HT1080 (cell line): ENCODE results near the gene DOCK2. TPM values are rescaled to one million over a fixed set of nuclear protein-coding genes. Genes with fewer than 3 reads are reported as not detected.
"Not testable (repeated sequence)": the region's sequence is repeated elsewhere in the genome, so short reads cannot be mapped to it uniquely, and the experiment has no call there.

ENCODE experiments used
- DNase-seq: peaks from one replicate; pipeline ENCODE4 v3.0.0-alpha.2; 2015; ENCODE audit warnings: low read depth
- total RNA-seq: library from RNA; depleted of rRNA; stranded (reverse); fragments of >200 nt; shearing (Covaris generic); gene quantifications from 2 replicates; pipeline ENCODE4 v1.2.3, GENCODE V29; 2014

The DOCK2 gene
- total RNA-seq, 1 experiment from 2014 or later: 2.1 TPM

DNA sequence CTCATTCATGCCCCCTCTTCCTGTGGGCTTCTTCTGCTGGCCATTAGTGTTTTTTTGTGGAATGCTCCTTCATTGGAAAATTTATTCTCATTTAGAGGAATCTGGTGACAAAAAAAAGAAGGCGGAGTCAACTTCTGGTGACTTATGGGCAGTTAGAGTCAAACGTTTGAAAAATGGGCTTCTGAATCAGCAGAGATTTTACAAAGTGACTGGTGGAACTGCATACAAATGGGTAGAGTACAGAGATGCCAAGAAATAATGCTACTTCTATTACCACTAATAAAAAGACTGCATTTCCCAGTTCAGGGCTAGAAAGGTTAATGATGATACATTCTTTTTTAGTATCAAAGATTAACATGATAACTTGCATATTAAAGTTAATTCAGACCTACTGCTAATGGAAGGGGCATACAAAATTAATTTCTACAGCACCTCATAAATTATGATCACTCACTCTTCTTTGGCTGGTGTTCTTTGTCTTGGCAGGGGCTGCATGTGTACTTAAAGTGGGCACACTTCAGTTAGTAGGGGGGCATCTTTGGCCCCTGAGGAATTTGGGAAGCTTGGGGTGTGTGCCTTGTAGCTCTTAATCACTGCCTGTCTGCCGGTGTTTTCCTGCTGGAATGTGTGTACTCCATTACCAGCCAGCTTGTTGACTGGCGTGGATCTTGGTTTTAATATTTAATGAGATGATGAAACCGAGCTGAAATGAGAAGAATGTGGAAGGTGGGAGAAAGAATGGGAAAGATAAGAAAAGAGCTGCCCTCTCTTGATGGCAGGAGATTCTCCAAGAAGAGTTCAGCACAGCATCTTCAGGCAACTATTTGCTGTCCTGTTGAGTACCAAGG lies 148.9 kb downstream of the DOCK2 start:
- no peak for DNase-seq

DNA sequence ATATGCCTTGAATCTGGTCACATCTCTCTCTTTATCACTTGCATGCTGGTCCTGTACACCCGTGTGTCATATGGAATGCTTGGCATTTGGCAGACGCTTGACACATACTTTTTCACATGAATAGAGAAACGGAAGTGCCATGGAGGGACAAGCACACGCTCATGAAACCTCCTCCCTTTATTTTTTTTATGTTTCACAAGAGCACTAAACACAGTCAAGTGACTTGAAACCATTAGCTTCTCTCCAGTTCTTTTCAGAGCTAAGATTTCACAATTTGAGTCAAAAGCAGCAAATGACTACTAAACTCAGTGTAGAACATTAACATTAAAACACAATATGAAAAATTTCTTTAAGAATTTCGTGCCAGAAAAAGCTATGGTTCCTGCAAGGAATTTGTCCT lies 151.1 kb downstream of the DOCK2 start:
- DNase-seq: peak; percentile 82

DNA sequence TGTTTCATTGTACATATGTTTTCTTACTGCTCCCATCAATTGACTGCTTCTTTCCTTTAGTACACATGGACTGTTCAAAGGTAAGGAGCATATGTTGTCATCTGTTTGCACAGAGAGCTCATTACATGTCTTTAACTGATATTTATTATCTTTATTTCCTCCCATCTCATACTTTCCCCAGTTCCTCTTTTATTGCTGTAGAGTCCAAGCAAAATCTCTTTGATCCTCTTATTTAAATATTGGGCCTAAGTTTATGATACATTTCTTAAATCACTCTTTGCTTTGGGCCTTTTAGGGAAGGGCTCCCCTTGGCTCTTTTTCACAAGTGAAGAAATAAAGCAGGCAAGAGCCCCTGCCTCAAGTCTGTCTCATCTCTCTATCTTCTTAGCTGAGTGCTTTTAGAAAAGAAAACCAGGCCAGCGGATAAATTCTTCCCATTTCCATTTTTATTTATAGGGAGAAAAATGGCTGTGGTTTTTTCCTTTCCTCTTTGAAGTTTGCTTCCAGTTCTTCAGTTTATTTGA lies 152.4 kb downstream of the DOCK2 start:
- no peak for DNase-seq

DNA sequence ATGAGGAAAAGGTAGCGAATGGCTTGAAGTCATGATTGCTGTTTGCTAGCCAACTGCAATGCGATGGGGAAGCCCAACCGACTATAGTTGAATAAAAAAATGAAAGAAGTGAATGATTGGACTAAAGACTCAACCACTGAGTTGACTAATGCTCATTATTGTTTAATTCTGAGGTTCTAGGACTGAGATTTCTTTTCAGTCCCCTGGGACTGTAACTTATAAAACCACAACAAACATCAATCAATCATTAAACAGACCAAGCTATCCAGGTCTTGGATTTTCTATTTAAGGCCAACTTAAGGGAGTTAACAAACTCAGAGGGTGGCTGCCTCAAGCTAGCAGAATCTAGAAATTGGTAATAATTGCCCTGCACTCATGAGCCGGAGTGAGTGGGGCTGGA lies 154.2 kb downstream of the DOCK2 start:
- DNase-seq: no peak

DNA sequence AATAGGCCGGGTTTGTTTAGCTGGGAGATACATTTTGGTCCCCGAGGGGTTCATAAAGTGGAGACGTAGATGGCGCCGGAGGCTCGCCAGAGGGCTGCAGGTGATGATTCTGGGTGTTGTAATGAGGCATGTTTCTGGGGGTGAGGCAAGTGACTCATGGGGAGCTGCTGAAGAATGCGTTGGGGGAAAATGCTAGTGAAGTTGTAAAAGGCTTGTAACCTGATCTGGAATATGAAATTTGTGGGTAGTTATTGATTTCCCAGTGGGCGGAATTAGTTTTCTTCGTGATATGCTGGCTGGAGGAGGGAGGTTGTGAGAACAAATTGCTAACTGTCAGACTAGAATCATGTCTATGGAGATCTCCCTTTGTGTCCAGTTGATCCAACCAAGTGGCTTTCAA lies 158.3 kb downstream of the DOCK2 start:
- DNase-seq: no peak

DNA sequence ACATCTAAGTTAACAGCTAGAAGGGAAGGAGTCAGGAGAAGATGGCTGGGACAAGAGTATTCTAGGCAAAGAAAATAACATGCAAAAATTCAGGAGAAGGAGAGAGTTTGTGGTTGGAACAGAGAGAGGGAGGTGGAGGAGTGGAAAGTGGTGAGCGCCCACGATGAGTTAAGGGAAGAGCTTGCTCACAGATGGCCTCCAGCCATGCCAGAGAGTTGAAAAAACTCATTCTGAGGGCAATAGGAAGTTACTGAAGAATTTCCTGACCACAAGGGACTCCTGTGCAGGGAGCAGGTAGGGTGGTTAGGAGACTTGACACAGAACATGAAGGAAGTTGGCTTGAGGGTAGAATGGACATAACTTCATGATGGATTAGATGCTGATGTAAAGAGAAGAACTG lies 159.7 kb downstream of the DOCK2 start:
- peak; percentile 46 for DNase-seq

DNA sequence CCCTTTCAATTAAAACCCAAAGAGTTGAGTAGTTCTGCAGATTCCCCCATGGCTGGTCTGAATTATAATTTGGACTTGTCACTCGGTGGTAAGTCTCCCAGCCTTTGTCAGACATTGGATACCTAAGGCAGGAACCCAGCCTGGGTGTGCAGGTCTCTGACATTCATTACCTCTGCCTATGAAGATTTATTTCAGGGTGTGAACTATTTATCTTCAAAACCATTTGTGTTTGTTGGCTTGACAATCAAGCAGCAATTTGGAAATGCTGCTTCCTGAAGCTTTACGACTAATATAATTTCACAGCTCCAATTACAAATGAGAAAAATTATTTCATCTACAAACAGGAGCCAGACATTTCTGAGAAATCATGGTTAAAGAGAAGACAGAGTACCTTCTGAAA lies 160.5 kb downstream of the DOCK2 start:
- DNase-seq: no peak

DNA sequence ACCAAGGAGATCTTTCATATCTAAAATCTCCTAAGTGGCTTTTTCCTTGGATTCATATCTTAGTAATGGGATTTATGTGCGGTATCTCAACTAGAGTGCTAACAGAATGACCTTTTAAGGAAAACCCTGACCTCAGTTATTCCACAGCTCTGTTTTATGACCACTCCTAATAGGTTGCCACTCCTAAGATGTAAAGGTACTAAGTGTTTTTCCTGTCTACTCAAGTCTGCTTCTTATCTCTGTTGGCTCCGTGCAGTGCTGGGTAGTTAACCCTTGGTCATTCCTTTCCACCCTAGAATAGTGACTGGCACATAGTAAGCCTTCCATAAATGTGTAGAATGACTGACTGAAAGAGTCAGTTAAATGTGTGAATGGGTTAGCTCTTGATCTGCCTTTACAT lies 161.4 kb downstream of the DOCK2 start:
- no peak for DNase-seq

DNA sequence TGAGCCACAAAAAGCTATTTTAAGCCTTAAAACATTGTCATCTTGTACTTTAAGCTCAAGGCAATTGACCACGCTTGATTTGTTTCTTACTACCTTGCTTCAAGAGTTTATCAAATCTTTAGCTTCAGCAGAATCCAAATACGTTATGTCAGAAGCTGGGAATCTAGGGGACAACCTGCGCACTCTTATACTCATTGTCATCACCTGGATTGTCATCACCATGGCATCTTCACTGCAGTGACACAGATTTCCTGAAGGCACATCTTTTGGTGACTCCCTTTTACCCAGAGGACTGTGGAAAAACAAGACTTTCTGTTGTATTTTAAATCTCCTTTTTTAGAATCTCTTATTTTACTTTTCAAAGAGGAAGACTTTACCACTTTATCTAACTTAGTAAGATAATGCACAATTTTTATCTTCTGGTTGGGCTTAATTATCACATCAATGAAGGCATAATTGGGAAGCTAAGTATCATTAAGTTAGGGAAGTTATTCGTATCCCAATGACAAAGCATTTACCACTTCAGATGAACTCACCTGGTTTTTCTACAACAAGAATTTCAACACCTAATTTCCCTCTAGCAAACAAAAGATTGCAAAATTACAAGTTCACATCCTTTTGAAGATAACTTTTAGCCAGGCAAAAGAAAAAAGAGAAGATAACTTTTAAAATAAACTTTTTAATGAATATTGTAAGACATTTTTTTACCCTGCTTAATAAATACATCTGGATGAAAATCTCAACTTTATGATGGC lies 162.0 kb downstream of the DOCK2 start:
- no peak for DNase-seq

DNA sequence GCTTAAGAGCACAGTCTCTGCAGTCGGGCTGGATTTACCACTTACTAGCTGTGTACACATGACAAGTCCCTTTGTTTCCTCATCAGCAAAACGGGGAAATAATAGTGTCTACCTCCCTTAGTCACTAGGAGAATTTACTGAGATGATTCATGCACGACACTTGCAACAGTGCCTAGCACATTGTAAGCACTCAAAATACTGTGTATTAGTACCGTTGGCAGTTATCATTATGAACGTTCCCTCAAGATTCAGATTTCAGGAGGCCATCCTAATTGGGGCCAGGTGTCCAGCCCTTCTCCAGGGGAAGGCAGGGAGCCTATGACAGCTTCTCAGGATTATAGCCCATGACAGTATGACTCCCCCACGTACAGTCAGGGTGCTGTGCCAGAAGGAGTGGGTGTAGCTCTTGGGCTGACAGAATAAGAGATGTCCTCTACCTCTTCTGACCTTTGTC lies 164.3 kb downstream of the DOCK2 start:
- DNase-seq: peak; percentile 57

DNA sequence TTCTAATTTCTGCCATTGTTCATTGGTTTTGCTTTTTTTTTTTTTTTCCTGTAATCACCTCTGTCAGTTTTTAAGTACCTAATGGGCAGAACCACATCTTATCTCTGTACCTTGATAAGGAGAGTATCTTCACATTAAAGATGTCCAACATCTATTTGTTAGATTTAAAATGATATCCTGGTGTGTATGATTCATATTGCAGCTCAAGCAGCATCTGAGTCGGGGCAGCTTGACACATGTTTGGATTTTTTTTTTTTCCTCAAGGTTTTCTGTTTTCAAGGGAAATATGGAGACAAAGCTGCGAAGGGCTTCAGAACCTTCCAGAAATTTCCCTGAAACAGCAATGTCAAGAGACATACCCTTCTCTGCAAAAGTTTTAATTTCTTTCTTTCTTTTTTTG lies 164.7 kb downstream of the DOCK2 start:
- DNase-seq: no peak

DNA sequence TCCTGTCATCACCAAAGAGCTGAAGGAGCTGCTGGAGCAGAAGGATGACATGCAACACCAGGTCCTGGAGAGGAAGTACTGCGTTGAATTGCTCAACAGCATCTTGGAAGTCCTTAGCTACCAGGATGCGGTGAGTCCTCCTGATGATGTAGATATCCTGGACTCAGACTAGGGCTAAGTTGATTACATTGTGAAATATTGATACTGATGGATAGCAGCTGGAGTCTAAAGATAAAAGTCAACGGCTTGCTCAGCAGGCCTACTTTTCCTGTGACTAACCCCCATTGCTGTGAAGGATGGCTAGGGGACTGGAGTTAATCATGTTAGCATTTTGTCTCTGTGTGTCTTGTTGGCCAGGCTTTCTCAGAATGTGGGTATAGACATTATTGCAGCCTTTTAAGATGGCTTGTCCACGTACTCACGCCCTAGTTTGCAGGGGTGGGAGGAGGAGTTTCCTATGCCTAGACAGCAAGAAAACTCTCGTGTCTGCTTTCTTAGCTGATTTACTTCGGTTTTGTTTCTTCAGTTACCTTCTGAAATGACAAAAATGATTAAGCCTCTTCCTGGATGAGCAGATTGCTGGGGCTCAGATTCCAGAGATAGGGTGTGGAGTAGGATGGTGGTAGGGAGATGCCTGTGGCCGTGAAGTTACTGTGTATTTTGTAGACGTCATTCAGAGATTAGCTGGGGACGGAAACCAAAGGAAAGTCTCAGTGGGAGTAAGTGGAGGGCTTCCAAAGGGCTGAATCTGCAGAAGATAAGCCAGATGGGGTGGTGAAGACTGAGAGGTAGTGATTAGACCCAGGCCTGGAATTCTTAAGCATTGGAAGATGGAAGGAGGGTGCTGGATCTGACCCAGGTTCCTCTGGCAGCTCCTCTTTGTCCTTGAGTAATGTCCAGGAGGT lies 166.3 kb downstream of the DOCK2 start:
- peak; percentile 91 for DNase-seq

DNA sequence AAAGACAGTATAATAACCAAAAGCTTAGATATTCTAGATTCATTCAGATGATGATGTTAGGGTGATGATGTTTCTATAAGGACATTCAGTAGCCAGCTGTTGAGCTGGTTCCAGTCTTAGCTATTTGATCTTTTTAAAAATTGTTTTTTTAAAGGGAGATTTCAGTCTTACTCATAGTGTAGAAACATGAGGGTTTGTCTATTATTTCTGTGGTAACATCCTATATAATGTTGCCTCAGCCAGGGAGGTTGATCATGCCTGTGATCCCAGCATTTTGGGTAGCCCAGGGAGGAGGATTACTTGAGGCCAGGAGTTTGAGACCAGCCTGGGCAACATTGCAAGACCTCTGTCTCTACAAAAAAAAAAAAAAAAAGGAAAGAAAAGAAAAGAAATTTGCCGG lies 167.8 kb downstream of the DOCK2 start:
- no peak for DNase-seq

DNA sequence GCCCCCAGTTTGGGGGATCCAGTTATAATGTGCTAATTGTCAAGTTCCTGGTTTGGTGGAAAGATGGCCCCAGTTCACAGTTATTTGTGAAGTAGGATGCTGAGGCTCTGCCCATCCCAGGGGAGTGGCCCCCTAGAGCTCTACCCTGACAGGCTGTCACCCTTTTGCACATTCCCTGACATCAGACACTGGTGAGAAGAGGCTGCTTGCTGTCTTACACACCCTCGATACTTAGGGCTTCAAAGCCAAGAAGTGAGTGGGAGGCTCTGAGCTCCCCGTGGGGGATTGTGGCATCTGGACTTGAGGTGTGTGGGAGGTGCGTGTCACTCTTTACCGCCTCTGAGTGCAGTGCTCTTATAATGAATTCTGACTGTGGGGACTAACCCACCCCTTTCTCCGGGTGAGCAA lies 168.5 kb downstream of the DOCK2 start:
- DNase-seq: no peak

DNA sequence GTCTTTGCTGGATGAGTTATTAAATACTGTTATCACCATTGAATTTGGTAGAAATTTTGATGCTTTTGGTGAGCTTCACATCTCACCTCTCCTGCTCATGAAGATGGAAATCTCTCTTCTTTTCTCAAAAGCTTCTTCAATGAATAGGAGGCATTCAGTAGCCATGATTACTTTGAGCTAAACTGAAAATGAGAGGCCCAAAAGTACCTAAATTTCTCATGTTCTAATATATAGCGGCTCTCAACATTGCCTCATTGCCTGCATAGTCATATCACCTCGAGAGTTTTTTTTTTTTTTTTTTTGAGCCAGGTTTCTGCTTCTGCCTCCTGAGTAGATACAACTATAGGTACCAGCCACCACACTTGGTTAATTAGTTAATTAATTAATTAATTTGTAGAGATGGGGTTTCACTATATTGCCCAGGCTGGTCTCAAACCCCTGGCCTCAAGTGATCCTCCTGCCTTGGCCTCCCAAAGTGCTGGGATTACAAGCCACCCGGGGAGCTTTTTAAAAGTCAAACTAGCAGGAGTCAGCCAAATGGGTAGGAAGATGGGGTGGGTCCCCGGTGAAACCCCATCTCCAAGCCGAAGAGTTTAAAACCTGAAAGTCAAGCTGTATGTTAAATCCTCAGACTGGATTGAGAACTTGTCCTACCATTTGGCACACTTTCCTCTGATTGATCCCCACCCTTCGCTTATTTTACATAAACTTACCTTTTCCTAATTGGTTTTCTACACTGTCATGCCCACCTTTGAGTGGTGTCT lies 169.0 kb downstream of the DOCK2 start:
- DNase-seq: no peak

DNA sequence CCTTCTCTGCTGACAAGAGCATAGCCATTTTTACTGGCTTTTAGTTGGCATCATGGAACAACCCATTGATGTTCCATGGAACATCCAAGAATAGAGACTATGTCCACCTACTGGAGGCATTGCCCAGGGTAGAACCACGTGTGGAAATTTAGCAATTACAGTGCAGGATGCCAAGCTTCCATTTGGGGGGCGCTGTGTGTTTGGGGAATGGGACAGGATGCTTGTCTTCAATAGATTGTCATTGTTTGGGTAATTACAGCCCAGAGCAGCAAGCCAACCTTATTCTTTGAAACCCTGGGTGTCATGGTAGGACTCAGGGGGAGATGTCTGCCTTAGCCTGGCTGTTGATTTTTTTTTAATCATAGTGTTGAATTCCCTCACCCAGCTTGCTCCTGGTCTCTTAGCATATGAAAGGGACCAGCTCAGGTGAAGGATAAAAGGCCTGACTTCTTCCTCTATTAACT lies 171.1 kb downstream of the DOCK2 start:
- no peak for DNase-seq

DNA sequence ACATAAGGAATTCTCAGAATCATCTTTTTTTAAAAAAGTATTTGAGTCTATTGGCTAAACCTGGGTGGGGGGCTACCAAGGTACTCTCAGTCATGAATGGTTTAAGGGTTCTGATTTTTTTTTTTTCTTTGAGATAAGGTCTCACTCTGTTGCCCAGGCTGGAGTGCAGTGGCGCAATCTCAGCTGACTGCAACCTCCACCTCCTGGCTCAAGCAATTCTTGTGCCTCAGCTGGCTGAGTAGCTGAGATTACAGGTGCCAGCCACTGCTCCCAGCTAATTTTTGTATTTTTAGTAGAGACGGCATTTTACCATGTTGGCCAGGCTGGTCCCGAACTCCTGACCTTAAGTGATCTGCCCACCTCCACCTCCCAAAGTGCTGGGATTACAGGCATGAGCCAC lies 171.8 kb downstream of the DOCK2 start:
- not testable (repeated sequence) for DNase-seq

DNA sequence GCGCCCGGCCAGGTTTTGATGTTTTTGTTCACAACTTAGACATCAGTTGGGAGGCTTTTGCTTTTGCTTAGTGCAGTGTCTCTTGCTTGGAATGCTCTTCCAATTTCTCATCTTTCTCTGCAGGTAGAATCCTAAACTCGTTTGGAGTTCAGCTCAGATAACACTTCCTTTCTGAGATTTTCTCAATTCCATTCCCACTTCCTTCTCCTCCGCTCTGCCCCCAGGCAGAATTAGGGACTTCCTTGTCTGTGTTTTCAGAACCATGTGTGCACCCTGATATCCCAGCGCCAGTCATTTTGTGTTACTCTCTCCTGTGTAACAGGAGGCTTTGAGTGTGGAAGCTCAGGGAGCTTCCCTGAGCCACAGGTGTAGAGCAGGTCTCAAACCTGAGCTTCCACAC lies 172.2 kb downstream of the DOCK2 start:
- no peak for DNase-seq

DNA sequence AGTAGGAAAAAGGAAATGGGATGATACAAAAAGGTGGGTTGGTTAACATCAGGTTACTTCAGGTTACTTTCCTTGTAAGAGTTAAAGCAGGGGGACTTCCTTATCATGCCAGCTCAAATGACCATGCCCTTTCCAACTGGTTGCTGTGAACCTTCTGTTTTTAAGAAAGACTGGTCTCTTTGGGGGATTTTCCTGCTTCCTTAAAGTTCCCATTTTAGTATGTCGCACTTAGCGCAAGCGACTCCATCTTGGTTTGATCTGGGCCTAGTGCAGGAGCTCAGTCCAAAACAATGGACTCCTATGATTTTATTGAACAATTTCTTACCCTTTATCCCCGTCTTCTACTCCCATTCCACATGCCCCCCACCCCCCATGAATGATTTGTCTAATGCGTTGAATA lies 173.4 kb downstream of the DOCK2 start:
- no peak for DNase-seq

DNA sequence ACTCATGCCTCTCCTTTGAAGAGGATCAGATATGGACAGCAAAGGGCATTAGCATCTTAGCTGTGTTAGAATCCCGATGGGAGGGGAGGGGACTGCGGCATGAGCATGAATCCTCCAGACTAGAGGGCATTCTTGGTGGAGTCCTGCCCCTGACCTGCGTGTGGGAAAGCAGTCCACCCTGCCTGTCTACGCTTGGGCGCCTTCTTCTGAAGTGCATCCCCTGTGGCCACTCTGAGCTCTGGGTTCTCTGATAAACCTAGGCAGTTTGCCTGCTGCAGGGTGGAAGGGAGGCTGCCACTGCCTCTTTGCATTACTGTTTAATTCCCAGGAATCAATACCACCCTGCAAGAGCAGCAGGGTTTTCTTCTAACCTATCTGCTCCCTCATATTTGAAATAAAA lies 173.9 kb downstream of the DOCK2 start:
- no peak for DNase-seq

DNA sequence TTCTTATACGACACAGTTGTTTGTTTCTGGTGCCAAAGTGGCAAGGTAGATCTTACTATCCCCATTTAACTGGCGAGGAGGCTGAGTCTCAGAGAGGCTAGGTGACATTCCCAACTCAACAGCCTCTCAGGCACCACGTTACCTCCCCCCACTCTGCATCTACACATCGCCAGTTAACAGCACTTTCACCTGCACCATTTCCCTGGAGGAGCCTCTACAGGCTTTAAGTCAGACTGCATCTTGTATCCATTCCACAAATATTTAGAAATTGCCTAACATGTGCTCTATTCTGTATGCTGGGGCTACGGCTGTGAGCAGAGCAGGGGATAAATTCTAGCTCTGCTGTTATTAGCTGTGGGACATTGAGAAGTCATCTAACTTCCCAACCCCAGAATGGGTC lies 174.6 kb downstream of the DOCK2 start:
- no peak for DNase-seq
